Measurements from ENCODE around the gene CCDC61.

GRCh38 chr19:46056536-46056935 is 61.3 kb downstream of the CCDC61 start:
- TF ChIP-seq CTCF (IDR thresholded peaks at IDR 0.05) (no peak), ZFX (IDR thresholded peaks at IDR 0.05; ENCODE audit: borderline replicate concordance) (no peak)
